HG02943 (cell line): Measurements from ENCODE around the gene ANTXR1.

Experiments used
- ATAC-seq: cut with Tn5 transposase; IDR thresholded peaks from one replicate; pipeline ENCODE4 v1.9.1; 2021; ENCODE audit warnings: mild to moderate bottlenecking, low read depth, moderate library complexity; ENCODE audit not compliant: unreplicated experiment

ANTXR1 gene

DNA sequence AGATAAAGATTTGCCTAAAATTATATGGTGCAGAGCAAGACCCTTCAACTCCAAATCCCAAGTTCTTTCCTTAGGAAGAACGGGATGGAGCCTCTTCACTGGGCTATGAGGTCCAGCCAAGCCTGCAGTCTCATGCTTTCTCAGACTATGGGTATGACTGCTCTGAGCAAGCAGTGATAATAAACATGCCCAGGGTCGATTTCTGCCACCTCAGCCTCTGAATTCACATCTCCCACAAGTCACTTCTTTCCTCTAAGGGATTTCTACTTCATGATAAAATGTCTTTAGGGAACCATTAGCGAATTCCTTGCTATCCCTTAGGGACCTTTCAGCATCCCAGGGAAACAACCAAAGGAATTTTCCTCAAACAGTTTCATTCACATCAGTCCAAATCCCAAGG lies 279.3 kb downstream of the ANTXR1 start:
- ATAC-seq: no peak

DNA sequence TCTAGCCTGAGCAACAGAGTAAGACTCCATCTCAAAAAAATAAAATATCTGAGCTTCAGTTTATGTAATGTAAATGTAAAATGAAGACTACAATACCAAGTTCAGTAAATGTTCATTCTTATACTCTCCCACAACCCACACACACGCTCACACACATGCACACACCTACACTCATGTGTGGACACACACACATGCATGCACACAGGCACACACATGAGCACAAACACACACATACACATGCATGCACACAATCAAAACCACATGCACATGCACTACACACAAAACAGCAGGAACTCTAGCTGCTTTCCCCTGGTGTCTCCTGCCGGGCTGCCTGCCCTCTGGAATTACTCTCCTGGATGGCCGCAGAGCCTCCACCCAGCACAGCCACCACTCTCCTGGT lies 283.4 kb downstream of the ANTXR1 start:
- ATAC-seq: no peak

DNA sequence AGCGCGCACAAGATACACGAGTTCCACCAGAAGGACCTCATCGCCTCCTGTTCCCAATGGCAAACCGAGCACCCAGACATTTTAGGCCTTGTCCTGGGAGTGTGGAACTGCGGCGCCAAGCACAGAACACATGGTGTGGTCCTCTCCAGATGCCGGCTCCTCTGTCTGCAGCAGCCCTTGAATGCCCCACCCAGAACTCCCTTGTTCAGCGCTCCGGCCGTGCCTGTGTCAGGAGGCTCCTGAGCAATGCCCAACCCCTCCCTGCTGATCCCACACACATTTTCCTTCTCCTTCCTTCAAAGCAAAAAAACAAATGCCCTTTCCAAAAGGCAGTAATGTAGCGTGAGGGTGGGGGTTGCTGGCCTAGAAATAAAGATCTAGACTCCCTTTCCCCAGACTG lies 284.2 kb downstream of the ANTXR1 start:
- no peak for ATAC-seq

DNA sequence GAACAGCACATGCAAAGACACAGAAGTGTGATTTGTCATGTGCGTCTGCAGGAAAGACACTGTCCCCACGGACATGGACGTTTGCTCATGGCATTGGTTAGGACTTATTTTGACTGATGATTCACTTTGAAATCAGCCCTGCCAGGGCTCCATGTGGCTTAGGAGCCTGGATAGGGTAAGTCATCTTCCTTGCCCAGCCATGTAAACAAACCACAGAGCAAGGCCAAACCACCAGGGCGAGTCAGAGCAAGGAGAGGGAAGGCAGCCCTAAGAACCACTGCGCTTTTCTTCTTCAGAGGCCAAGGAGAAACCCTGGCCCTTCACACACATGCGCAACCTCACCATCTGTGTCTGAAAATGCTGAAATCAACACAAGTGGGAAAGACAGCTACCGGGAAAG lies 285.3 kb downstream of the ANTXR1 start:
- no peak for ATAC-seq

DNA sequence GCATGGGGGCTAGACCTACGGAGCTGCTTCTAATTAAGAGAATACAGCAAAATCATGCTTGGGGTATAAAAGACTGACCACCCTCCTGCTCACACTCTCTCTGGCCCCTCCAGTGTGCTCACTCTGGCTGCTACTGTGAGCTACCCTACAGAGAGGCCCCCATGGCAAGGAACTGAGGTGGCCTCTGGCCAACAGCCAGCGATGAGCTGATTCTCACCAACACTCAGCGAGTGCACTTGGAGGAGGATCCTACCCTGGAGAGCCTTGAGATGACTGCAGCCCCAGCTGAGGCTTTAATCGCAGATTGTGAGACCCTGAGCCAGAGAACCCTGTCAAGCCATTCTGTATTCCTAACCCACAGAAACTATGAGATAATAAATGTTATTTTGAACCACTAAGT lies 285.9 kb downstream of the ANTXR1 start:
- no peak for ATAC-seq
